ENCODE measurements around the gene CLDN9. TPM values are rescaled to one million over a fixed set of nuclear protein-coding genes. Genes with fewer than 3 reads are reported as not detected.

The CLDN9 gene
- total RNA-seq, 2 experiments from 2014 or later = not detected

DNA sequence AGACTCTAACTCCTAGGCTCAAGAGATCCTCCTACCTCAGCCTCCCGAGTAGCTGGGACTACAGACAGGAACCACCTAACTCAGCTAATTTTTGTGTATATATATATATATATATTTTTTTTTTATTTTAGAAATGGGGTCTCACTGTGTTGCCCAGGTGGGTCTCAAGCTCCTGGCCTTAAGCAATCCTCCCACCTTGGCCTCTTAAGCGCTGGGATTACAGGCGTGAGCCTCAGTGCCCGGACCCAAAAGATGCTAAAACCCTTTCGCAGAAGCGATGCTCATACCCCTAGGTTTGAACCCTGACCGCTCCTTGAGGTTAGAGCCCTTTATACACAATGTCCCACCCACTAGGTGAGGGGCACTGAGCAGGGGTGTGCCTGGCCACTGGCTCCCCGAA is 2.2 kb upstream of the CLDN9 start:
- ChIA-PET CTCF (interaction anchor here (1.6 to 2.1 kb wide), 4 partner anchors 10 to 83 kb away, joined by 4 to 12 read pairs (median 9); partner anchors contain the start of gene TNFRSF12A), POLR2A (no interaction called here)
- no peak overlapping the region for H3K4me3 Mint-ChIP-seq
- no peak overlapping the region for H3K27ac Mint-ChIP-seq
- TF ChIP-seq, protein P1, sequence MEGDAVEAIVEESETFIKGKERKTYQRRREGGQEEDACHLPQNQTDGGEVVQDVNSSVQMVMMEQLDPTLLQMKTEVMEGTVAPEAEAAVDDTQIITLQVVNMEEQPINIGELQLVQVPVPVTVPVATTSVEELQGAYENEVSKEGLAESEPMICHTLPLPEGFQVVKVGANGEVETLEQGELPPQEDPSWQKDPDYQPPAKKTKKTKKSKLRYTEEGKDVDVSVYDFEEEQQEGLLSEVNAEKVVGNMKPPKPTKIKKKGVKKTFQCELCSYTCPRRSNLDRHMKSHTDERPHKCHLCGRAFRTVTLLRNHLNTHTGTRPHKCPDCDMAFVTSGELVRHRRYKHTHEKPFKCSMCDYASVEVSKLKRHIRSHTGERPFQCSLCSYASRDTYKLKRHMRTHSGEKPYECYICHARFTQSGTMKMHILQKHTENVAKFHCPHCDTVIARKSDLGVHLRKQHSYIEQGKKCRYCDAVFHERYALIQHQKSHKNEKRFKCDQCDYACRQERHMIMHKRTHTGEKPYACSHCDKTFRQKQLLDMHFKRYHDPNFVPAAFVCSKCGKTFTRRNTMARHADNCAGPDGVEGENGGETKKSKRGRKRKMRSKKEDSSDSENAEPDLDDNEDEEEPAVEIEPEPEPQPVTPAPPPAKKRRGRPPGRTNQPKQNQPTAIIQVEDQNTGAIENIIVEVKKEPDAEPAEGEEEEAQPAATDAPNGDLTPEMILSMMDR (IDR thresholded peaks at IDR 0.05) = no peak
- DNase-seq (no peak), ATAC-seq (no peak)
- intact Hi-C loops (cut with micrococcal nuclease) = no loop called here
- H3K36me3 Mint-ChIP-seq (ENCODE audit: low read depth) = no peaks in the 10 kb centered on the region
- H3K9me3 Mint-ChIP-seq = no peaks in the 10 kb centered on the region
- H3K4me1 Mint-ChIP-seq (ENCODE audit: low read depth) = peaks cover 21% of the 10 kb centered on the region
- peaks cover 10% of the 10 kb centered on the region for H3K27me3 Mint-ChIP-seq

DNA sequence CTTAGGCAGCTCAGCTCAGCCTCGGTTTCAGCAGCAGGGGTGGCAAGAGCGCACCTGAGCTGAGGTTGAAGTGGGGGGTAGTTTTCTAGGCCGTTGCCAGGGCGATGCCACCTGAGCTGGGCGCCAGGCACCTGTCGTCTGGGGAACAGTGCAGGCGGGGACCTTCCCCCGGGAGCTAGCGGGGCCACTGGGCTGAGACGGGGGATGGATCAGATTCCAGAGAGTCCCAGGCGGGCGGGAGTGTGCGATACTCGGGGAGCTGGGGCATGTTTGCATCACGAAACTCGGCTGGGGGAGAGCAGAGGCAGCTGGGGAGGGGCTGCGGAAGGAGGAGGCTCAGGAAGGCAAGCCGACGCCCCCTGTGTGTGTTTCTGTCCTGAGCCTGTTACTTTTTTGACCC is 477 bp upstream of the CLDN9 start:
- ChIA-PET CTCF (interaction anchor here (0.8 to 1.0 kb wide), 2 partner anchors 17 to 19 kb away, joined by 3 to 6 read pairs; no protein-coding TSS in a partner anchor), POLR2A (interaction anchor here (0.9 kb wide), 1 partner anchor 18 kb away, joined by 3 read pairs; no protein-coding TSS in a partner anchor)
- no peak overlapping the region for H3K4me3 Mint-ChIP-seq

DNA sequence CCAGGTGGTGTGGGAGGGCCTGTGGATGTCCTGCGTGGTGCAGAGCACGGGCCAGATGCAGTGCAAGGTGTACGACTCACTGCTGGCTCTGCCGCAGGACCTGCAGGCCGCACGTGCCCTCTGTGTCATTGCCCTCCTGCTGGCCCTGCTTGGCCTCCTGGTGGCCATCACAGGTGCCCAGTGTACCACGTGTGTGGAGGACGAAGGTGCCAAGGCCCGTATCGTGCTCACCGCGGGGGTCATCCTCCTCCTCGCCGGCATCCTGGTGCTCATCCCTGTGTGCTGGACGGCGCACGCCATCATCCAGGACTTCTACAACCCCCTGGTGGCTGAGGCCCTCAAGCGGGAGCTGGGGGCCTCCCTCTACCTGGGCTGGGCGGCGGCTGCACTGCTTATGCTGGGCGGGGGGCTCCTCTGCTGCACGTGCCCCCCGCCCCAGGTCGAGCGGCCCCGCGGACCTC is 798 bp downstream of the CLDN9 start:
- Mint-ChIP-seq H3K27me3 (peaks cover 11% of the 10 kb centered on the region), H3K27ac (no peak overlapping the region), H3K9me3 (no peaks in the 10 kb centered on the region), H3K4me3 (no peak overlapping the region), H3K36me3 (ENCODE audit: low read depth) (no peaks in the 10 kb centered on the region), H3K4me1 (ENCODE audit: low read depth) (peaks cover 8% of the 10 kb centered on the region)
- intact Hi-C loops (cut with micrococcal nuclease) = no loop called here
- ATAC-seq (no peak), DNase-seq (no peak)
- CTCF ChIA-PET = interaction anchor here (1.0 to 2.1 kb wide), 2 partner anchors 14 to 35 kb away, joined by 3 to 8 read pairs; no protein-coding TSS in a partner anchor
- POLR2A ChIA-PET = interaction anchor here (1.6 kb wide), 1 partner anchor 10 kb away, joined by 3 read pairs; no protein-coding TSS in a partner anchor
- TF ChIP-seq, protein P1 (IDR thresholded peaks at IDR 0.05) = no peak

More for the DNA sequence above, 477 bp upstream of the CLDN9 start:
- peaks cover 11% of the 10 kb centered on the region for H3K27me3 Mint-ChIP-seq
- intact Hi-C loops (cut with micrococcal nuclease) = no loop called here
- H3K4me1 Mint-ChIP-seq (ENCODE audit: low read depth) = peaks cover 17% of the 10 kb centered on the region
- ATAC-seq = no peak
- TF ChIP-seq, protein P1 (IDR thresholded peaks at IDR 0.05) = no peak
- no peaks in the 10 kb centered on the region for H3K9me3 Mint-ChIP-seq
- H3K36me3 Mint-ChIP-seq (ENCODE audit: low read depth) = no peaks in the 10 kb centered on the region
- H3K27ac Mint-ChIP-seq = no peak overlapping the region
- no peak for DNase-seq

DNA sequence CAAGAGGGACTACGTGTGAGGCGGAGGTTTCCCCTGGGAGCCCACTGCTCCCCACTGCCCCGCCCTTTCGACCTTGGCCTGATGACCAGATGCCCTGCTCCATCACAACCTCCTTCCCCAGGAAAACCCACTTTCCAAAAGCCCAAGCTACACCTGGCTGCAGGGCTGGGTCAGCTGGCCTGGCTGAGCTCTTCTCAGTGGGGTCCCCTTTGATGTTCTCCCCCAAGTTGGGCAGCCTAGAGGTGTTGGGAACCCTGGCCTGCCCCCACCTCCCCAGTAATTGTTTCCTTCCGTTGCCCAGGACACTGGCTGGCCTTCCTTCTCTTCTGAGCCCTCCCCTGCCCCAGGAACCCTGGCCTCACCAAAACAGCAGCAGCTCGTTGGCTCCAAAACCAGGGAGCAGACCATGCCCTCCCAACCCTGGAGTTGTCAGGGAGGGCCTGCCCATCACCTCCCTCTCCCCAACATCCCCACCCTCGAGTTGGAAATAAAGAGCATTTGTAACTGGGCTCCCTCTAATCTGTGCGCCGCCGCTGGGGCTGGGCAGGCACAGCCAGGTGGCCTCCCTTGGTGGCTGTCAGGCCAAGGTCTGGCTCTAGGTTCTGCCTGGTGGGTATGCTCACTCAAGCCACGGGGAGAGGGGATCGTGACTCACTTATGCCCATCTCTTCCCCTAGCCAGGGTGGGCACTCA is 1.4 kb downstream of the CLDN9 start:
- intact Hi-C loops (cut with micrococcal nuclease) = no loop called here
- ATAC-seq = no peak
- peaks cover 4% of the 10 kb centered on the region for H3K4me1 Mint-ChIP-seq (ENCODE audit: low read depth)
- H3K27me3 Mint-ChIP-seq = peaks cover 11% of the 10 kb centered on the region
- ChIA-PET CTCF (interaction anchor here (1.0 to 2.1 kb wide), 2 partner anchors 13 to 34 kb away, joined by 3 to 8 read pairs; no protein-coding TSS in a partner anchor), POLR2A (interaction anchor here (1.6 kb wide), 1 partner anchor 9 kb away, joined by 3 read pairs; no protein-coding TSS in a partner anchor)
- H3K36me3 Mint-ChIP-seq (ENCODE audit: low read depth) = no peaks in the 10 kb centered on the region
- no peak overlapping the region for H3K4me3 Mint-ChIP-seq
- DNase-seq = no peak
- H3K9me3 Mint-ChIP-seq = no peaks in the 10 kb centered on the region
- TF ChIP-seq, protein P1 (IDR thresholded peaks at IDR 0.05) = no peak
- no peak overlapping the region for H3K27ac Mint-ChIP-seq

DNA sequence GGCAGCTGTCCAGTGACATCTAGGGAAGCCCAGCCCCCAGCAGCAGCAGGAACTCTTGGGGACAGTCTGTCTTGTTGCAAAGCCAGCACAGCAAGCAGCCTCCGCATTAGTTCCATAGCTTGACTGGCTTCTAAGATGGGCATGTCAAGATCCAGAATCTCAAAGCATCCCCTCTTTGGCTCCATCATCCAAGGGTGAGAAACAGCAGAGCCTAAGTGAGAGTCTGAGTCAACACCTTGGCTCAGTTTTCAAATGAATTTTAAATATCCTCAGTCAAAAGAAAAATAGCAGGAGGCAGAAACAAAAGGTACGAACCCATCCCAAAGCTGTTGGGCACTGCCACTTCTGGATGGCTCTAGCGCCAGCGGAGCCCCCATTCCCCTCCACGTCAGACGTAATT is 2.2 kb downstream of the CLDN9 start:
- POLR2A ChIA-PET = interaction anchor here (1.6 kb wide), 1 partner anchor 8 kb away, joined by 3 read pairs; no protein-coding TSS in a partner anchor
- no peak for ATAC-seq
- peaks cover 8% of the 10 kb centered on the region for H3K4me1 Mint-ChIP-seq (ENCODE audit: low read depth)

More for the DNA sequence above, 2.2 kb downstream of the CLDN9 start:
- TF ChIP-seq, protein P1 (IDR thresholded peaks at IDR 0.05) = no peak
- peaks cover 12% of the 10 kb centered on the region for H3K27me3 Mint-ChIP-seq
- DNase-seq = no peak
- H3K36me3 Mint-ChIP-seq (ENCODE audit: low read depth) = no peaks in the 10 kb centered on the region
- no peak overlapping the region for H3K27ac Mint-ChIP-seq
- no peak overlapping the region for H3K4me3 Mint-ChIP-seq
- H3K9me3 Mint-ChIP-seq = no peaks in the 10 kb centered on the region
- intact Hi-C loops (cut with micrococcal nuclease) = no loop called here
- CTCF ChIA-PET = interaction anchor here (2.1 kb wide), 1 partner anchor 12 kb away, joined by 8 read pairs; no protein-coding TSS in a partner anchor
